Measurements from ENCODE around the gene F13A1.
"Not testable (repeated sequence)": the region's sequence is repeated elsewhere in the genome, so short reads cannot be mapped to it uniquely, and the experiment has no call there.

F13A1 gene

GRCh38 chr6:6317825-6318733 is 2.4 kb downstream of the F13A1 start:
- DNase-seq (ENCODE audit: low spot score): no peak

- DNase-seq (ENCODE audit: low spot score): no peak
These were observed 3.1 kb downstream of the F13A1 start for GRCh38 chr6:6317386-6317785.

GRCh38 chr6:6315660-6316059 is 4.8 kb downstream of the F13A1 start:
- peak; percentile 37 for DNase-seq (ENCODE audit: low spot score)

- no peak for DNase-seq (ENCODE audit: low spot score)
These were observed 5.9 kb downstream of the F13A1 start for GRCh38 chr6:6314596-6314995.

GRCh38 chr6:6312901-6313441 is 7.5 kb downstream of the F13A1 start:
- no peak for DNase-seq (ENCODE audit: low spot score)

- DNase-seq (ENCODE audit: low spot score): no peak
These were observed 14.9 kb downstream of the F13A1 start for GRCh38 chr6:6305575-6305974.

GRCh38 chr6:6300383-6300782 is 20.1 kb downstream of the F13A1 start:
- not testable (repeated sequence) for DNase-seq (ENCODE audit: low spot score)

GRCh38 chr6:6293317-6293716 is 27.1 kb downstream of the F13A1 start:
- DNase-seq (ENCODE audit: low spot score): no peak

GRCh38 chr6:6287415-6287814 is 33.0 kb downstream of the F13A1 start:
- DNase-seq (ENCODE audit: low spot score): no peak

- no peak for DNase-seq (ENCODE audit: low spot score)
These were observed 34.8 kb downstream of the F13A1 start for GRCh38 chr6:6285679-6286078.

- DNase-seq (ENCODE audit: low spot score): no peak
These were observed 36.1 kb downstream of the F13A1 start for GRCh38 chr6:6284221-6284966.

- DNase-seq (ENCODE audit: low spot score): no peak
These were observed 36.7 kb downstream of the F13A1 start for GRCh38 chr6:6283746-6284145.

GRCh38 chr6:6282716-6283115 is 37.7 kb downstream of the F13A1 start:
- DNase-seq (ENCODE audit: low spot score): no peak

GRCh38 chr6:6277413-6277812 is 43.0 kb downstream of the F13A1 start:
- DNase-seq (ENCODE audit: low spot score): no peak

GRCh38 chr6:6270948-6271535 is 49.4 kb downstream of the F13A1 start:
- DNase-seq (ENCODE audit: low spot score): no peak

- DNase-seq (ENCODE audit: low spot score): no peak
These were observed 60.2 kb downstream of the F13A1 start for GRCh38 chr6:6260196-6260722.

- no peak for DNase-seq (ENCODE audit: low spot score)
These were observed 63.6 kb downstream of the F13A1 start for GRCh38 chr6:6256886-6257285.

- DNase-seq (ENCODE audit: low spot score): no peak
These were observed 64.2 kb downstream of the F13A1 start for GRCh38 chr6:6256259-6256658.

GRCh38 chr6:6251555-6252280 is 68.7 kb downstream of the F13A1 start:
- no peak for DNase-seq (ENCODE audit: low spot score)

- no peak for DNase-seq (ENCODE audit: low spot score)
These were observed 71.8 kb downstream of the F13A1 start for GRCh38 chr6:6248651-6249050.

GRCh38 chr6:6246544-6246943 is 73.9 kb downstream of the F13A1 start:
- DNase-seq (ENCODE audit: low spot score): no peak

- no peak for DNase-seq (ENCODE audit: low spot score)
These were observed 75.8 kb downstream of the F13A1 start for GRCh38 chr6:6244624-6245023.

All from LoVo (cell line).